Ishikawa (cell line): ENCODE results near the gene P2RX6.

ENCODE experiments used
- CEBPB ChIP-seq: IDR thresholded peaks from 2 replicates; pipeline ENCODE4 v1.6.1; 2012
- CREB1 ChIP-seq: IDR thresholded peaks from 2 replicates; pipeline ENCODE4 v1.6.1; 2012; ENCODE audit warnings: low read depth
- EGR1 ChIP-seq: IDR thresholded peaks from 2 replicates; pipeline ENCODE4 v1.6.1; 2012
- EP300 ChIP-seq: IDR thresholded peaks from 2 replicates; pipeline ENCODE4 v1.6.1; 2012; ENCODE audit warnings: borderline replicate concordance
- FOXM1 ChIP-seq: IDR thresholded peaks from 2 replicates; pipeline ENCODE4 v1.6.1; 2012; ENCODE audit warnings: low read depth, borderline replicate concordance
- MAX ChIP-seq: IDR thresholded peaks from 2 replicates; pipeline ENCODE4 v1.6.1; 2012
- NFIC ChIP-seq: IDR thresholded peaks from 2 replicates; pipeline ENCODE4 v1.6.1; 2012
- RAD21 ChIP-seq: IDR thresholded peaks from 2 replicates; pipeline ENCODE4 v1.6.1; 2012; ENCODE audit warnings: low read depth
- REST ChIP-seq: IDR thresholded peaks from 2 replicates; pipeline ENCODE4 v1.6.1; 2012; ENCODE audit warnings: low read depth, mild to moderate bottlenecking
- TAF1 ChIP-seq: IDR thresholded peaks from 2 replicates; pipeline ENCODE4 v1.6.1; 2012; ENCODE audit warnings: low read depth, mild to moderate bottlenecking
- TCF12 ChIP-seq: IDR thresholded peaks from 2 replicates; pipeline ENCODE4 v1.6.1; 2012; ENCODE audit warnings: low read depth
- TEAD4 ChIP-seq: IDR thresholded peaks from 2 replicates; pipeline ENCODE4 v1.6.1; 2012
- USF1 ChIP-seq: IDR thresholded peaks from 2 replicates; pipeline ENCODE4 v1.6.1; 2012
- YY1 ChIP-seq: IDR thresholded peaks from 2 replicates; pipeline ENCODE4 v1.6.1; 2012; ENCODE audit warnings: low read depth
- ZBTB7A ChIP-seq: IDR thresholded peaks from 2 replicates; pipeline ENCODE4 v1.6.1; 2012; ENCODE audit warnings: low read depth

The P2RX6 gene

GRCh38 chr22:21068681-21069276 lies 53.8 kb downstream of the P2RX6 start:
- TF ChIP-seq NFIC: no peak
- no peak for TF ChIP-seq TEAD4
- no peak for TF ChIP-seq TAF1
- TF ChIP-seq ZBTB7A: no peak
- TF ChIP-seq RAD21: no peak
- no peak for TF ChIP-seq CEBPB
- TF ChIP-seq YY1: no peak
- TF ChIP-seq EP300: no peak
- TF ChIP-seq FOXM1: no peak
- no peak for TF ChIP-seq EGR1
- no peak for TF ChIP-seq USF1
- no peak for TF ChIP-seq TCF12

- no peak for TF ChIP-seq YY1
- TF ChIP-seq MAX: no peak
- TF ChIP-seq REST: no peak
- TF ChIP-seq TCF12: no peak
- TF ChIP-seq USF1: no peak
- no peak for TF ChIP-seq NFIC
- TF ChIP-seq TAF1: no peak
- no peak for TF ChIP-seq CREB1
- TF ChIP-seq FOXM1: no peak
- no peak for TF ChIP-seq EP300
- TF ChIP-seq RAD21: no peak
- no peak for TF ChIP-seq CEBPB
- TF ChIP-seq ZBTB7A: no peak
- no peak for TF ChIP-seq TEAD4
Measured at GRCh38 chr22:21069375-21069774, 54.4 kb downstream of the P2RX6 start.

GRCh38 chr22:21070690-21071615 lies 56.0 kb downstream of the P2RX6 start:
- no peak for TF ChIP-seq EGR1
- TF ChIP-seq ZBTB7A: no peak
- TF ChIP-seq MAX: no peak
- TF ChIP-seq CEBPB: no peak
- no peak for TF ChIP-seq TAF1
- no peak for TF ChIP-seq RAD21
- TF ChIP-seq USF1: no peak
- no peak for TF ChIP-seq FOXM1

GRCh38 chr22:21073023-21073422 lies 58.1 kb downstream of the P2RX6 start:
- TF ChIP-seq YY1 (no peak), USF1 (no peak), TEAD4 (no peak)

GRCh38 chr22:21073482-21073881 lies 58.5 kb downstream of the P2RX6 start:
- TF ChIP-seq TEAD4 (no peak), USF1 (no peak), MAX (no peak), ZBTB7A (no peak), TCF12 (no peak), TAF1 (no peak), EP300 (no peak), CEBPB (no peak), RAD21 (no peak), CREB1 (no peak), FOXM1 (no peak), EGR1 (no peak)
